Caco-2 (cell line): ENCODE results near the gene PNPLA5. TPM values are rescaled to one million over a fixed set of nuclear protein-coding genes. Genes with fewer than 3 reads are reported as not detected.
"Not testable (repeated sequence)": the region's sequence is repeated elsewhere in the genome, so short reads cannot be mapped to it uniquely, and the experiment has no call there.

ENCODE experiments used
- BruUV-seq: library from RNA; stranded (reverse); fragments of 400-500 nt; replicated peaks from 2 replicates; lab custom pipeline; 2021; lab: Mats Ljungman, UMichigan
- CTCF ChIA-PET: fragments of 300-600 bp; sonication (Branson Sonifier 250); formaldehyde crosslinking; loops from one replicate; lab custom pipeline; 2022; ENCODE audit warnings: antibody characterized with exemption; lab: Charles Lee
- POLR2A ChIA-PET: fragments of 300-600 bp; sonication (Branson Sonifier 250); formaldehyde crosslinking; loops from one replicate; lab custom pipeline; 2022; ENCODE audit warnings: antibody characterized with exemption; lab: Charles Lee
- DNase-seq, 2 experiments: peaks; one replicate each; pipeline versions ENCODE4 v3.0.0 to v3.0.0-alpha.2; 2020 to 2022
- H3K27me3 ChIP-seq: replicated peaks from 2 replicates; pipeline ENCODE4 v1.6.0; 2011; ENCODE audit warnings: low read length; ENCODE audit not compliant: control insufficient read depth, insufficient read depth
- H3K36me3 ChIP-seq: 2 replicates; pipeline ENCODE4 v1.5.1; 2011; ENCODE audit warnings: low read length; ENCODE audit not compliant: control insufficient read depth, insufficient read depth
- H3K4me1 ChIP-seq: fragments of 250-450 bp; sonication (Bioruptor Pico); 2 replicates; pipeline ENCODE4 v1.5.1; 2020; ENCODE audit warnings: mild to moderate bottlenecking
- H3K4me3 ChIP-seq: 2 replicates; pipeline ENCODE4 v1.5.1; 2011; ENCODE audit warnings: low read depth, mild to moderate bottlenecking, control low read depth, low read length
- H3K9me3 ChIP-seq: fragments of 250-450 bp; sonication (Bioruptor Pico); 2 replicates; pipeline ENCODE4 v1.5.1; 2020; ENCODE audit warnings: mild to moderate bottlenecking, moderate library complexity
- H3K27ac Mint-ChIP-seq: one replicate; pipeline ENCODE4 v1.8.0; 2022; ENCODE audit warnings: mixed read lengths; ENCODE audit not compliant: unreplicated experiment
- H3K27me3 Mint-ChIP-seq: one replicate; pipeline ENCODE4 v1.8.0; 2022; ENCODE audit warnings: mixed read lengths; ENCODE audit not compliant: insufficient read depth, unreplicated experiment
- H3K36me3 Mint-ChIP-seq: one replicate; pipeline ENCODE4 v1.8.0; 2022; ENCODE audit warnings: mild to moderate bottlenecking, mixed read lengths; ENCODE audit not compliant: insufficient read depth, unreplicated experiment
- H3K4me1 Mint-ChIP-seq: one replicate; pipeline ENCODE4 v1.8.0; 2022; ENCODE audit warnings: low read depth, mixed read lengths; ENCODE audit not compliant: unreplicated experiment
- H3K4me3 Mint-ChIP-seq: one replicate; pipeline ENCODE4 v1.8.0; 2022; ENCODE audit warnings: mild to moderate bottlenecking, moderate library complexity, mixed read lengths; ENCODE audit not compliant: unreplicated experiment
- H3K9me3 Mint-ChIP-seq: one replicate; pipeline ENCODE4 v1.8.0; 2022; ENCODE audit warnings: mixed read lengths; ENCODE audit not compliant: unreplicated experiment
- intact Hi-C: fragments of 100-400 bp; cut with micrococcal nuclease; formaldehyde crosslinking; loops from one replicate; pipeline ENCODE4 v1.10.0; 2022; ENCODE audit not compliant: unreplicated experiment
- total RNA-seq: library from RNA; stranded (reverse); gene quantifications from 2 replicates; pipeline ENCODE4 v1.2.3, GENCODE V29; 2022
- TF ChIP-seq, protein P1 (sequence below), 2 experiments: fragments of 200-600 bp in 1 of 2; IDR thresholded peaks; 1 replicate in 1 of 2; 2 replicates in 1 of 2; pipeline versions ENCODE4 v1.5.1 to v1.8.0; 2011 to 2022; ENCODE audit warnings: antibody characterized with exemption in 1 of 2, control low read depth in 1 of 2, inconsistent platforms in 1 of 2, low read depth in 1 of 2, low read length in 1 of 2, mild to moderate bottlenecking in 1 of 2, moderate library complexity in 1 of 2; ENCODE audit not compliant: insufficient read depth in 1 of 2, severe bottlenecking in 1 of 2, unreplicated experiment in 1 of 2

PNPLA5 gene
- total RNA-seq, 1 experiment from 2014 or later: not detected

- CTCF ChIA-PET: interaction anchor here (1.4 kb wide), 2 partner anchors 21 to 23 kb away, joined by 5 to 7 read pairs; no protein-coding TSS in a partner anchor
- H3K27ac Mint-ChIP-seq: no peak overlapping the region
- TF ChIP-seq, protein P1, sequence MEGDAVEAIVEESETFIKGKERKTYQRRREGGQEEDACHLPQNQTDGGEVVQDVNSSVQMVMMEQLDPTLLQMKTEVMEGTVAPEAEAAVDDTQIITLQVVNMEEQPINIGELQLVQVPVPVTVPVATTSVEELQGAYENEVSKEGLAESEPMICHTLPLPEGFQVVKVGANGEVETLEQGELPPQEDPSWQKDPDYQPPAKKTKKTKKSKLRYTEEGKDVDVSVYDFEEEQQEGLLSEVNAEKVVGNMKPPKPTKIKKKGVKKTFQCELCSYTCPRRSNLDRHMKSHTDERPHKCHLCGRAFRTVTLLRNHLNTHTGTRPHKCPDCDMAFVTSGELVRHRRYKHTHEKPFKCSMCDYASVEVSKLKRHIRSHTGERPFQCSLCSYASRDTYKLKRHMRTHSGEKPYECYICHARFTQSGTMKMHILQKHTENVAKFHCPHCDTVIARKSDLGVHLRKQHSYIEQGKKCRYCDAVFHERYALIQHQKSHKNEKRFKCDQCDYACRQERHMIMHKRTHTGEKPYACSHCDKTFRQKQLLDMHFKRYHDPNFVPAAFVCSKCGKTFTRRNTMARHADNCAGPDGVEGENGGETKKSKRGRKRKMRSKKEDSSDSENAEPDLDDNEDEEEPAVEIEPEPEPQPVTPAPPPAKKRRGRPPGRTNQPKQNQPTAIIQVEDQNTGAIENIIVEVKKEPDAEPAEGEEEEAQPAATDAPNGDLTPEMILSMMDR (IDR thresholded peaks at IDR 0.05; ENCODE audit: insufficient read depth in 1 of 2, low read depth in 1 of 2, low read length in 1 of 2, severe bottlenecking in 1 of 2, unreplicated experiment in 1 of 2): no peak
- no peaks in the 10 kb centered on the region for H3K36me3 Mint-ChIP-seq
- no peaks in the 10 kb centered on the region for H3K4me1 Mint-ChIP-seq
- Histone ChIP-seq H3K9me3 (no peaks in the 10 kb centered on the region), H3K27me3 (no peaks in the 10 kb centered on the region), H3K4me3 (no peak overlapping the region), H3K4me1 (no peaks in the 10 kb centered on the region), H3K36me3 (no peaks in the 10 kb centered on the region)
- POLR2A ChIA-PET: no interaction called here
- H3K9me3 Mint-ChIP-seq: no peaks in the 10 kb centered on the region
- DNase-seq: no peak
- H3K27me3 Mint-ChIP-seq: peaks cover 14% of the 10 kb centered on the region
- intact Hi-C loops: no loop called here
- no peak overlapping the region for H3K4me3 Mint-ChIP-seq
- BruUV-seq: no TSS peak
These were observed 13.9 kb upstream of the PNPLA5 start for GRCh38 chr22:43905681-43906080.

DNA sequence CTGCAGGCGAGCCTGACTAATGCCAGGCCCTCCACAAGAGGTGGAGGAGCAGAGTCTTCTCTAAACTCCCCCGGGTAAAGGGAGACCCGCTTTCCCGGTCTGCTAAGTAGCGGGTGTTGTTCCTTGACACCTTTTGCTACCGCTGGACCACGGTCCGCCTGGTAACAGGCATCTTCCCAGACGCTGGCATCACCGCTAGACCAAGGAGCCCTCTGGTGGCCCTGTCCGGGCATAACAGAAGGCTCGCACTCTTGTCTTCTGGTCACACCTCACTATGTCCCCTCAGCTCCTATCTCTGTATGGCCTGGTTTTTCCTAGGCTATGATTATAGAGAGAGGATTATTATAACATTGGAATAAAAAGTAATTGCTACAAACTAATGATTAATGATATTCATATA lies 12.6 kb upstream of the PNPLA5 start:
- H3K4me1 ChIP-seq, H3K36me3 ChIP-seq, H3K4me3 Mint-ChIP-seq, POLR2A ChIA-PET, BruUV-seq, H3K36me3 Mint-ChIP-seq, H3K27me3 ChIP-seq, H3K9me3 ChIP-seq, H3K9me3 Mint-ChIP-seq, intact Hi-C loops, H3K4me1 Mint-ChIP-seq, CTCF ChIA-PET, H3K27ac Mint-ChIP-seq, H3K4me3 ChIP-seq, H3K27me3 Mint-ChIP-seq: not testable (repeated sequence)
- TF ChIP-seq, protein P1 (IDR thresholded peaks at IDR 0.05; ENCODE audit: insufficient read depth in 1 of 2, low read depth in 1 of 2, low read length in 1 of 2, severe bottlenecking in 1 of 2, unreplicated experiment in 1 of 2): peak in 1 of 2 experiments; percentile 57
- peak; percentile 59 to 69 for DNase-seq

GRCh38 chr22:43903033-43903432 lies 11.2 kb upstream of the PNPLA5 start:
- H3K9me3 ChIP-seq, H3K9me3 Mint-ChIP-seq, H3K4me3 ChIP-seq, DNase-seq, H3K36me3 Mint-ChIP-seq, H3K4me1 ChIP-seq, H3K36me3 ChIP-seq, H3K4me3 Mint-ChIP-seq, intact Hi-C loops, POLR2A ChIA-PET, H3K4me1 Mint-ChIP-seq, H3K27me3 ChIP-seq, BruUV-seq, H3K27ac Mint-ChIP-seq: not testable (repeated sequence)
- H3K27me3 Mint-ChIP-seq: peaks cover 11% of the 10 kb centered on the region
- CTCF ChIA-PET: interaction anchor here (0.7 kb wide), 1 partner anchor 43 kb away, joined by 3 read pairs; no protein-coding TSS in a partner anchor
